Measurements from ENCODE around the gene SHTN1. TPM values are rescaled to one million over a fixed set of nuclear protein-coding genes. Genes with fewer than 3 reads are reported as not detected.

SHTN1 gene
- total RNA-seq, 2 donors from 2014 or later: 28.1 to 30.9 TPM

GRCh38 chr10:116878123-116878522 is 126.9 kb downstream of the SHTN1 start:
- H3K27me3 ChIP-seq: no peaks in the 10 kb centered on the region
- intact Hi-C loops (cut with DNase I): no loop called here
- H3K9me3 ChIP-seq: no peaks in the 10 kb centered on the region
- no peak overlapping the region for H3K4me3 ChIP-seq
- no peaks in the 10 kb centered on the region for H3K36me3 ChIP-seq
- H3K27ac ChIP-seq: no peak overlapping the region
- no peak for DNase-seq
- H3K9ac ChIP-seq (ENCODE audit: low read depth in 2 of 2, low read length in 2 of 2): no peak overlapping the region
- no peaks in the 10 kb centered on the region for H3K4me1 ChIP-seq
- TF ChIP-seq CTCF (IDR thresholded peaks at IDR 0.05): no peak

GRCh38 chr10:116877391-116877790 is 127.6 kb downstream of the SHTN1 start:
- no peaks in the 10 kb centered on the region for H3K9me3 ChIP-seq
- intact Hi-C loops (cut with DNase I): no loop called here
- no peaks in the 10 kb centered on the region for H3K27me3 ChIP-seq
- H3K9ac ChIP-seq (ENCODE audit: low read depth in 2 of 2, low read length in 2 of 2): no peak overlapping the region
- no peak for TF ChIP-seq CTCF (IDR thresholded peaks at IDR 0.05)
- H3K4me3 ChIP-seq: no peak overlapping the region
- no peak overlapping the region for H3K27ac ChIP-seq
- DNase-seq: no peak
- H3K4me1 ChIP-seq: no peaks in the 10 kb centered on the region
- no peaks in the 10 kb centered on the region for H3K36me3 ChIP-seq

GRCh38 chr10:116875897-116876296 is 129.1 kb downstream of the SHTN1 start:
- intact Hi-C loops (cut with DNase I): no loop called here
- DNase-seq: no peak
- Histone ChIP-seq H3K4me3 (no peak overlapping the region), H3K4me1 (no peaks in the 10 kb centered on the region), H3K9me3 (no peaks in the 10 kb centered on the region), H3K27me3 (no peaks in the 10 kb centered on the region), H3K36me3 (no peaks in the 10 kb centered on the region), H3K9ac (ENCODE audit: low read depth in 2 of 2, low read length in 2 of 2) (no peak overlapping the region), H3K27ac (no peak overlapping the region)
- TF ChIP-seq CTCF (IDR thresholded peaks at IDR 0.05): no peak

- H3K27me3 ChIP-seq: no peaks in the 10 kb centered on the region
- no peak overlapping the region for H3K9ac ChIP-seq (ENCODE audit: low read depth in 2 of 2, low read length in 2 of 2)
- H3K4me1 ChIP-seq: no peaks in the 10 kb centered on the region
- no peak overlapping the region for H3K27ac ChIP-seq
- no peak for DNase-seq
- H3K9me3 ChIP-seq: no peaks in the 10 kb centered on the region
- intact Hi-C loops (cut with DNase I): no loop called here
- no peaks in the 10 kb centered on the region for H3K36me3 ChIP-seq
- H3K4me3 ChIP-seq: no peak overlapping the region
- TF ChIP-seq CTCF (IDR thresholded peaks at IDR 0.05): no peak
These were observed 131.9 kb downstream of the SHTN1 start for GRCh38 chr10:116873134-116873533.

- no peak for TF ChIP-seq CTCF (IDR thresholded peaks at IDR 0.05)
- intact Hi-C loops (cut with DNase I): no loop called here
- no peak overlapping the region for H3K4me3 ChIP-seq
- DNase-seq: no peak
- no peak overlapping the region for H3K9ac ChIP-seq (ENCODE audit: low read depth in 2 of 2, low read length in 2 of 2)
- no peak overlapping the region for H3K27ac ChIP-seq
- H3K9me3 ChIP-seq: no peaks in the 10 kb centered on the region
- H3K36me3 ChIP-seq: no peaks in the 10 kb centered on the region
- no peaks in the 10 kb centered on the region for H3K4me1 ChIP-seq
- no peaks in the 10 kb centered on the region for H3K27me3 ChIP-seq
These were observed 134.0 kb downstream of the SHTN1 start for GRCh38 chr10:116870949-116871348.

GRCh38 chr10:116868722-116869121 is 136.3 kb downstream of the SHTN1 start:
- TF ChIP-seq CTCF (IDR thresholded peaks at IDR 0.05): no peak
- no peak for DNase-seq
- intact Hi-C loops (cut with DNase I): no loop called here

More at GRCh38 chr10:116868722-116869121, 136.3 kb downstream of the SHTN1 start:
- Histone ChIP-seq H3K9ac (ENCODE audit: low read depth in 2 of 2, low read length in 2 of 2) (no peak overlapping the region), H3K36me3 (no peaks in the 10 kb centered on the region), H3K4me3 (no peak overlapping the region), H3K27me3 (no peaks in the 10 kb centered on the region), H3K4me1 (no peaks in the 10 kb centered on the region), H3K9me3 (no peaks in the 10 kb centered on the region), H3K27ac (no peak overlapping the region)

All from colonic mucosa (tissue), 4 donors.